Measurements from ENCODE around the gene HS2ST1.

DNA sequence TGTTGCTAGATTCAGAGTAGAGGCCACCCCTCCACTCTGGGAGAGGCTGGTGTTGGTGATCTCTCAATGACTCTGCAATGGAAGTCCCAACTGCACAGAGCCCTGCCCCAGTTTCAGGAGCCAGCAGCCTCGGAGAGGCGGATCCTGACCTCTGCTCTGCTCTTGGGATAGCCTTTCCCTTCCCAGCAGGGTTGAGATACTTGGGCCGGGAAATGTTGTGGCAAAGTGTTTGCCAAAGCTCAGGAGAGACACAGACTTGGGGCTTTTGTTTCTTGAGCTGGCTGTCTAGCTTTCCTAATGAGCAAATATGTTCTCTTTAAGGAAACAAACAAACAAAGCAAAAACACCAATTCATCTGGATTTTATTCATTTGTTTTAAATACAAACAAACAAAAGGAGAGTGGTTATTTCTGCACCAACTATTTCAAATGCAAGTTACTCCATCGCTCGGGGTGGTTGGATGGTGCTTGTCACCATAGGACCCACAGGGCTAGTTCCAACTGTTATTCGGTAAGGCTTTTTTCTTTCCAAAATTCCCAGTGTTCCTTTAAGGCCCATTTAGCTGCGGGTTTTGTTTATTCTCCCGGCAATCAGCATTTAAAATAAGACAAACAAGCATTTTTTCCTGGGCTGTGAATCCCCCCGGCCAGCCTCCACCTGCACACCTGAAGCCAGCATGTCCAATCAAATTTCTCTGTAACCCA is 220.3 kb downstream of the HS2ST1 start:
- TF ChIP-seq, protein P1, sequence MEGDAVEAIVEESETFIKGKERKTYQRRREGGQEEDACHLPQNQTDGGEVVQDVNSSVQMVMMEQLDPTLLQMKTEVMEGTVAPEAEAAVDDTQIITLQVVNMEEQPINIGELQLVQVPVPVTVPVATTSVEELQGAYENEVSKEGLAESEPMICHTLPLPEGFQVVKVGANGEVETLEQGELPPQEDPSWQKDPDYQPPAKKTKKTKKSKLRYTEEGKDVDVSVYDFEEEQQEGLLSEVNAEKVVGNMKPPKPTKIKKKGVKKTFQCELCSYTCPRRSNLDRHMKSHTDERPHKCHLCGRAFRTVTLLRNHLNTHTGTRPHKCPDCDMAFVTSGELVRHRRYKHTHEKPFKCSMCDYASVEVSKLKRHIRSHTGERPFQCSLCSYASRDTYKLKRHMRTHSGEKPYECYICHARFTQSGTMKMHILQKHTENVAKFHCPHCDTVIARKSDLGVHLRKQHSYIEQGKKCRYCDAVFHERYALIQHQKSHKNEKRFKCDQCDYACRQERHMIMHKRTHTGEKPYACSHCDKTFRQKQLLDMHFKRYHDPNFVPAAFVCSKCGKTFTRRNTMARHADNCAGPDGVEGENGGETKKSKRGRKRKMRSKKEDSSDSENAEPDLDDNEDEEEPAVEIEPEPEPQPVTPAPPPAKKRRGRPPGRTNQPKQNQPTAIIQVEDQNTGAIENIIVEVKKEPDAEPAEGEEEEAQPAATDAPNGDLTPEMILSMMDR (IDR thresholded peaks at IDR 0.05 in 2 of 3, conservative IDR thresholded peaks at IDR 0.05 in 1 of 3; ENCODE audit: control insufficient read depth in 2 of 3, extremely low read depth in 1 of 3, insufficient read depth in 1 of 3, low read depth in 3 of 3, low read length in 3 of 3) = no peak
- TF ChIP-seq SREBF1 (IDR thresholded peaks at IDR 0.05; ENCODE audit: low read length) (no peak), FOXK2 (IDR thresholded peaks at IDR 0.05) (no peak), YY1 (IDR thresholded peaks at IDR 0.05; ENCODE audit: low read depth, low read length) (no peak), ZSCAN29 (IDR thresholded peaks at IDR 0.05) (no peak), STAT3 (IDR thresholded peaks at IDR 0.05; ENCODE audit: low read depth, low read length) (no peak), ZNF274 (IDR thresholded peaks at IDR 0.05; ENCODE audit: insufficient read depth, insufficient read length) (no peak), EZH2 (IDR thresholded peaks at IDR 0.05; ENCODE audit: borderline replicate concordance, control insufficient read depth, low read depth, low read length) (no peak), HCFC1 (IDR thresholded peaks at IDR 0.05; ENCODE audit: low read length) (no peak)
- TF ChIP-seq, protein P2, sequence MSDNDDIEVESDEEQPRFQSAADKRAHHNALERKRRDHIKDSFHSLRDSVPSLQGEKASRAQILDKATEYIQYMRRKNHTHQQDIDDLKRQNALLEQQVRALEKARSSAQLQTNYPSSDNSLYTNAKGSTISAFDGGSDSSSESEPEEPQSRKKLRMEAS (IDR thresholded peaks at IDR 0.05; ENCODE audit: low read depth, low read length) = no peak
